BJ (cell line): ENCODE results near the gene LDLRAD2. TPM values are rescaled to one million over a fixed set of nuclear protein-coding genes. Genes with fewer than 3 reads are reported as not detected.
"Not testable (repeated sequence)": the region's sequence is repeated elsewhere in the genome, so short reads cannot be mapped to it uniquely, and the experiment has no call there.

Experiments
- CTCF ChIA-PET: fragments of 350-600 bp; formaldehyde crosslinking; extraction: SDS; loops from one replicate; lab custom pipeline; 2021; ENCODE audit warnings: antibody characterized with exemption, inconsistent platforms; lab: Yijun Ruan, JAX
- POLR2A ChIA-PET: fragments of 300-600 bp; sonication (Branson Sonifier 250); formaldehyde crosslinking; extraction: SDS; loops from one replicate; lab custom pipeline; 2021; ENCODE audit warnings: antibody characterized with exemption; lab: Charles Lee
- DNase-seq: peaks from one replicate; pipeline ENCODE4 v3.0.0-alpha.2; 2011; ENCODE audit warnings: low read depth
- H3K27me3 ChIP-seq: 2 replicates; pipeline ENCODE4 v1.6.0; 2011; ENCODE audit warnings: low read length; ENCODE audit not compliant: control insufficient read depth, insufficient read depth
- H3K36me3 ChIP-seq: 2 replicates; pipeline ENCODE4 v1.5.1; 2011; ENCODE audit warnings: low read length; ENCODE audit not compliant: control insufficient read depth, insufficient read depth
- H3K4me3 ChIP-seq: 2 replicates; pipeline ENCODE4 v1.5.1; 2011; ENCODE audit warnings: low read depth, mild to moderate bottlenecking, control low read depth, low read length
- polyA plus RNA-seq: library from polyadenylated mRNA; depleted of rRNA; stranded (reverse); fragments of >200 nt; gene quantifications from 2 replicates; pipeline ENCODE4 v1.2.3, GENCODE V29; 2011
- TF ChIP-seq, protein P1 (sequence below): IDR thresholded peaks from 2 replicates; pipeline ENCODE4 v1.5.1; 2011; ENCODE audit warnings: low read depth, mild to moderate bottlenecking, control low read depth, inconsistent platforms, low read length, moderate library complexity; ENCODE audit not compliant: insufficient read depth

Gene LDLRAD2
- polyA plus RNA-seq, 1 experiment = not detected

DNA sequence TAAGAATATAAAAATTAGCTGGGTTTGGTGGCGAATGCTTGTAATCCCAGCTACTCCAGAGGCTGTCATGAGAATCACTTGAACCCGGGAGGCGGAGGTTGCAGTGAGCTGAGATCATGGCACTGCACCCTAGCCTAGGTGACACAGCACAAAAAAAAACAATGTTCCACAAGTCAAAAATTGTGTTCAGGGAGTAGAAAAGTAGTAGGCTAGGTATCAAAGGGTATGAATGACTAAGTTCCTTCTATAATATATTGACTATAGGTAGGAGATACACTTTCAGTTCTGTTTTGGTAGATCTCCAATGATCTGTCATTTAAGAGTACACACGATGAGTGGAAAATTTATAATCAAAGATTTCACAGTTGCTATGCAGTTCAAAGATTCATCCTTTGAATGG lies 45.9 kb upstream of the LDLRAD2 start:
- Histone ChIP-seq H3K27me3 (no peaks in the 10 kb centered on the region), H3K4me3 (no peak overlapping the region), H3K36me3 (no peaks in the 10 kb centered on the region)
- ChIA-PET CTCF (no interaction called here), POLR2A (no interaction called here)
- DNase-seq = no peak
- TF ChIP-seq, protein P1, sequence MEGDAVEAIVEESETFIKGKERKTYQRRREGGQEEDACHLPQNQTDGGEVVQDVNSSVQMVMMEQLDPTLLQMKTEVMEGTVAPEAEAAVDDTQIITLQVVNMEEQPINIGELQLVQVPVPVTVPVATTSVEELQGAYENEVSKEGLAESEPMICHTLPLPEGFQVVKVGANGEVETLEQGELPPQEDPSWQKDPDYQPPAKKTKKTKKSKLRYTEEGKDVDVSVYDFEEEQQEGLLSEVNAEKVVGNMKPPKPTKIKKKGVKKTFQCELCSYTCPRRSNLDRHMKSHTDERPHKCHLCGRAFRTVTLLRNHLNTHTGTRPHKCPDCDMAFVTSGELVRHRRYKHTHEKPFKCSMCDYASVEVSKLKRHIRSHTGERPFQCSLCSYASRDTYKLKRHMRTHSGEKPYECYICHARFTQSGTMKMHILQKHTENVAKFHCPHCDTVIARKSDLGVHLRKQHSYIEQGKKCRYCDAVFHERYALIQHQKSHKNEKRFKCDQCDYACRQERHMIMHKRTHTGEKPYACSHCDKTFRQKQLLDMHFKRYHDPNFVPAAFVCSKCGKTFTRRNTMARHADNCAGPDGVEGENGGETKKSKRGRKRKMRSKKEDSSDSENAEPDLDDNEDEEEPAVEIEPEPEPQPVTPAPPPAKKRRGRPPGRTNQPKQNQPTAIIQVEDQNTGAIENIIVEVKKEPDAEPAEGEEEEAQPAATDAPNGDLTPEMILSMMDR = no peak

DNA sequence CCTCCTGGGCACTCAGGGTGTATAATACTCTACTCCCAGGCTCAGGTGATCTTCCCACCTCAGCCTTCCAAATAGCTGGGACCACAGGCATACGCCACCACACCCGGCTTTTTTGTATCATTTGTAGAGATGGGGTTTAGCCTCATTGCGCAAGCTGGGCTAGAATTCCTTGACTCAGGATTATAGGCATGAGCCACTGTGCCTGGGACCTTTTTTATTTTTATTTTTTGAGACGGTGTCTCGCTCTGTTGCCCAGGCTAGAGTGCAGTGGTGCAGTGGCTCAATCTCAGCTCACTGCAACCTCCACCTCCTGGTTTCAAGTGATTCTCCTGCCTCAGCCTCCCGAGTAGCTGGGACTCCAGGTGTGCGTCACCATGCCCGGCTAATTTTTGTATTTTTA lies 45.0 kb upstream of the LDLRAD2 start:
- POLR2A ChIA-PET, CTCF ChIA-PET, H3K4me3 ChIP-seq, H3K36me3 ChIP-seq, DNase-seq, H3K27me3 ChIP-seq: not testable (repeated sequence)

DNA sequence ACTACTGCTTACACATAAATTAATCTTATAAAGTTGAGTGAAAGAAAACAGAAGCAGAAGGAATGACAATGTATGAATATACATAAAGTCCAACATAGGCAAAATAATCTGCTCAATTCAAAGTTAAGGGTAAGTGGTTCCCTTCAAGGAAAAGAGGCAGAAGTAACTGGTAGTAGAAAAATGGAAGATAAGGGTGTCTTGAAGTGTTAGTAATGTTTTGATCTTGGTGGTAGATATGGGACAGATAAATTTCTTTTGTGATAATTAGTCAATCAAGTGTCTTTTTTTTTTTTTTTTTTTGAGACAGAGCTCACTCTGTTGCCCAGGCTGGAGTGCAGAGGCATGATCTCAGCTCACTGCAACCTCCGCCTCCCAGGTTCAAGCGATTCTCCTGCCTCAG lies 41.9 kb upstream of the LDLRAD2 start:
- POLR2A ChIA-PET = no interaction called here
- TF ChIP-seq, protein P1 = no peak
- Histone ChIP-seq H3K4me3 (no peak overlapping the region), H3K36me3 (no peaks in the 10 kb centered on the region), H3K27me3 (no peaks in the 10 kb centered on the region)
- DNase-seq = no peak
- CTCF ChIA-PET = no interaction called here

DNA sequence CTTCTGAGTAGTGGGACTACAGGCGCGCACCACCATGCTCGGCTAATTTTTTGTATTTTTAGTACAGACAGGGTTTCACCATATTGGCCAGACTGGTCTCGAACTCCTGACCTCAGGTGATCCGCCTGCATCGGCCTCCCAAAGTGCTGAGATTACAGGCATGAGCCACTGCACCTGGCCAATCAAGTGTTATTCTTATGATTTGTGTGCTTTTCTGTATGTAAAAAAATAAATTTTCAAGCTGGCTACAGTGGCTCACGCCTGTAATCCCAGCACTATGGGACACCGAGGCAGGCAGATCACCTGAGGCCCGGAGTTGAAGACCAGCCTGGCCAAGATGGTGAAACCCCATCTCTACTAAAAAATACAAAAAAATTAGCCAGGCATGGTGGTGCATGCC lies 41.5 kb upstream of the LDLRAD2 start:
- H3K4me3 ChIP-seq, H3K36me3 ChIP-seq, CTCF ChIA-PET, POLR2A ChIA-PET, DNase-seq, H3K27me3 ChIP-seq: not testable (repeated sequence)

DNA sequence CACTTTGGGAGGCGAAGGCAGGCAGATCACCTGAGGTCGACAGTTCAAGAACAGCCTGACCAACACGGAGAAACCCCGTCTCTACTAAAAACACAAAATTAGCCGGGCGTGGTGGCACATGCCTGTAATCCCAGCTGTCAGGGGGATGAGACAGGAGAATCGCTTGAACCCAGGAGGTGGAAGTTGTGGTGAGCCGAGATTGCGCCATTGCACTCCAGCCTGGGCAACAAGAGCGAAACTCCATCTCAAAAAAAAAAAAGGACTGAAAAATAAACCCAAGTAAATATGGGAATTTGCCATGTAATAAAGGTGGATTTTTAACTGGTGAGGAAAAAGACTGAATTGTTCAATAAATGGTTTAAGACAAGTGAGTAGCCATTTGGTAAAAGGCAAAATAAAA lies 40.4 kb upstream of the LDLRAD2 start:
- H3K36me3 ChIP-seq, H3K4me3 ChIP-seq, DNase-seq, H3K27me3 ChIP-seq, CTCF ChIA-PET: not testable (repeated sequence)
- POLR2A ChIA-PET = interaction anchor here (0.6 kb wide), 1 partner anchor 99 kb away, joined by 6 read pairs; no protein-coding TSS in a partner anchor

DNA sequence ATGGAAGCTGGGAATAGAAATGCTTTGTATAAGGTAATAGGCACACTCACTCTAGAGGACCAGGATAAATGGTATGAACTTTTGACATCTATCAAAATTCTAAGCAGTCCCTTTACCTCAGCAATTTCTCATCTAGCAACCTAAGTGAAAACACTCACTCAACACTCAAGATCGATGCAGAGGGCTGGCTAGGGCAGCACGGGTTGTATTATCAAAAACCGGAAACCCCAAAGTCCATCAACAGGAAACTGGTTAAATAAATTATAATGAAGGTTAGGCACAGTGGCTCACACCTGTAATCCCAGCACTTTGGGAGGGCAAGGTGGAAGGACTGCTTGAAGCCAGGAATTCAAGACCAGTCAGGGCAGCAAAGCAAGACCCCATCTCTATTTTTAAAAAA lies 38.5 kb upstream of the LDLRAD2 start:
- no peaks in the 10 kb centered on the region for H3K36me3 ChIP-seq
- H3K4me3 ChIP-seq = no peak overlapping the region
- TF ChIP-seq, protein P1 = no peak
- no peak for DNase-seq
- POLR2A ChIA-PET = interaction anchor here (1.0 kb wide), 1 partner anchor 10 kb away, joined by 4 read pairs; no protein-coding TSS in a partner anchor
- CTCF ChIA-PET = no interaction called here
- no peaks in the 10 kb centered on the region for H3K27me3 ChIP-seq

DNA sequence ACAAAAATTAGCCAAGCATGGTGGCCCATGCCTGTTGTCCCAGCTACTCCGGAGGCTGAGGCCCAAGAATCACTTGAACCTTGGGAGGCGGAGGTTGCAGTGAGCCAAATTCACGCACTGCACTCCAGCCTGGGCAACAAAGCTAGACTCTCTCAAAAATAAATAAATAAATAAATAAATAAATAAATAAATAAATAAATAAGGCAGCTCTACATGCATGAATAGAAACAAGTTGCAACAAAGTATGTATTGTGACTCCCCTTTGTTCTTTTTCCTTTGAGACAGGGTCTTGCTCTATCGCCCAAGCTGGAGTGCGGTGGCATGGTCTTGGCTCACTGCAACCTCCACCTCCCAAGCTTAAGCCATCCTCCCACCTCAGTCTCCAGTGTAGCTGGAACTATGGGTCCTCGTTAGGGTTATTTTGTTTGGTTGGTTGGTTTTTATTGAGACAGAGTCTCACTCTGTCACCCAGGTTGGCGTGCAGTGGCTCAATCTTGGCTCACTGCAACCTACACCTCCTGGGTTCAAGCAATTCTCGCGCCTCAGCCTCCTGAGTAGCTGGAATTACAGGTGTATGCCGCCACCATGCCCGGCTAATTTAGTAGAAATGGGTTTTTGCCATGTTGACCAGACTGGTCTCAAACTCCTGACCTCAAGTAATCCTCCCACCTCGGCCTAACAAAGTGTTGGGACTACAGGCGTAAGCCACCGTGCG lies 37.1 kb upstream of the LDLRAD2 start:
- no peak overlapping the region for H3K4me3 ChIP-seq
- no peaks in the 10 kb centered on the region for H3K27me3 ChIP-seq
- H3K36me3 ChIP-seq = no peaks in the 10 kb centered on the region
- CTCF ChIA-PET = interaction anchor here (0.6 kb wide), 1 partner anchor 95 kb away, joined by 4 read pairs; no protein-coding TSS in a partner anchor
- POLR2A ChIA-PET = no interaction called here
- TF ChIP-seq, protein P1 = no peak
- no peak for DNase-seq
